Activated naive CD4-positive, alpha-beta T cell treated with anti-CD3 and anti-CD28 coated beads, Interleukin-2, amount 50 U/mL, for 72 hours (primary cell): ENCODE data around the gene SCUBE2. TPM values are rescaled to one million over a fixed set of nuclear protein-coding genes. Genes with fewer than 3 reads are reported as not detected.

Experiments used
- ATAC-seq, 2 donors: fragments of 150-1000 bp; cut with Tn5 transposase; 2 replicates each; pipeline ENCODE4 v1.10.0; 2021; ENCODE audit warnings: mild to moderate bottlenecking in 2 of 2, moderate library complexity in 2 of 2
- DNase-seq, 2 donors: peaks; one replicate each; pipeline ENCODE4 v3.0.0; 2021 to 2022; ENCODE audit warnings: low spot score in 2 of 2
- H3K27ac Mint-ChIP-seq, 2 donors: one replicate each; pipeline ENCODE4 v1.8.0; 2022; ENCODE audit warnings: mild to moderate bottlenecking in 2 of 2, mixed read lengths in 2 of 2
- H3K36me3 Mint-ChIP-seq, 2 donors: one replicate each; pipeline ENCODE4 v1.8.0; 2022; ENCODE audit warnings: mixed read lengths in 2 of 2
- H3K9me3 Mint-ChIP-seq, 2 donors: one replicate each; pipeline ENCODE4 v1.8.0; 2022; ENCODE audit warnings: mixed read lengths in 2 of 2
- total RNA-seq, 2 donors: library from RNA; stranded (reverse); gene quantifications; one replicate each; pipeline ENCODE4 v1.2.3, GENCODE V29; 2022

SCUBE2 gene
- total RNA-seq, 2 donors from 2014 or later = 0.61 to 0.70 TPM

DNA sequence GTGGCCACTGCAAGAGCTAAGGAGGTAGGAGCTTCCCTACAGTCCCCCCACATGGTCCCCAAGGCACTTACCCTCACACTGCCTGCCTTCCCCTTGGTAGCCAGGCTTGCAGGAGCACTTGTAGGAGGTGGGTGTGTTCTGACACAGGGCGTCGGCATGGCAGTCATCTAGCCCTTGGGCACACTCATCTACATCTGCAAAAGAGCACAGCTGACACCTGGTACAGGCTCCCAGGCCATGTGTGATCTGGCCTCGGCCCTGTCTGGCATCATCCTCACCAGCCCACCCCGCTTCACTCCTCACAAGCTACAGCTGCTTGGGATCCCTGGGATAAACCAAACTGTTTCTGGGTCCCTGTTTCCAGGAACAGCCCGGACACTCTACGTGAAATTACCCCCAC lies 1.8 kb downstream of the SCUBE2 start:
- ATAC-seq (peak in 1 of 2 donors; percentile 12), DNase-seq (no peak)
- Mint-ChIP-seq H3K9me3 (no peaks in the 10 kb centered on the region), H3K36me3 (no peaks in the 10 kb centered on the region), H3K27ac (no peak overlapping the region)

DNA sequence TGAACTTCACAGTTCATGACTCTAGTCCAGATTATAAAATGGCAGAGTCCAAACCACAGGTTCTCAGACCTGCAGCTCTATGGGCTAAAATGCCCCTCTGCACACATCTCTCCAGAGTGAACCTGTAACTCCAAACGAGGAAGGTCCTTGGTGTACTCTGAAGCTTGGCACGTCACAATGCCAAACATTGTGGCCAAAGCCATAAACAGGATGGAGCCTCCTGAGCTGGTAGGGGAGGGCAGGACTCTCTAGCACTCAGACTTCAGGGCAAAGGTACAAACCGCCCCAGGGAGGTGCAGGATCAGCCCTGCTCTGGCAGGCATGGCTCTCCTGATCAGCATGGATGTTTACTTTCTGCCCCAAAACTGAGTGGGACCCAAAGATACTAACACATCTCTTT lies 2.3 kb downstream of the SCUBE2 start:
- H3K36me3 Mint-ChIP-seq = no peaks in the 10 kb centered on the region
- no peaks in the 10 kb centered on the region for H3K9me3 Mint-ChIP-seq
- DNase-seq (no peak), ATAC-seq (peak in 1 of 2 donors; percentile 5)
- no peak overlapping the region for H3K27ac Mint-ChIP-seq

DNA sequence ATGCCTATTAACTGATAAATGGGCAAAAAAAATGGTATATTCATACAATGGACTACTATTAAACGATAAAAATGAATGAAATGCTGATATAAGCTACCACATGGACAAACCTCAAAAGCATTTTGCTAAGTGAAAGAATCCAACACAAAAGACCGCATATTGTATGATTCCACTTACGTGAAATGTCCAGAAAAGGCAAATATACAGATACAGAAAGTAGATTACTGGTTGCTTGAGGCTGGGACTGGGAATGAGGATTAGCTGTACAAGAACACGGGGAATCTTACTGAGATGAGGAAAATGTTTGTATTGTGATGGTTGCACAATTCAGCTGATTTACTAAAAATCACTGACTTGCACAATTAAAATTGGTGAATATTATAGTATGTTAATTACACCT lies 8.8 kb downstream of the SCUBE2 start:
- Mint-ChIP-seq H3K36me3 (no peaks in the 10 kb centered on the region), H3K27ac (no peak overlapping the region), H3K9me3 (no peaks in the 10 kb centered on the region)
- ATAC-seq (no peak), DNase-seq (no peak)

DNA sequence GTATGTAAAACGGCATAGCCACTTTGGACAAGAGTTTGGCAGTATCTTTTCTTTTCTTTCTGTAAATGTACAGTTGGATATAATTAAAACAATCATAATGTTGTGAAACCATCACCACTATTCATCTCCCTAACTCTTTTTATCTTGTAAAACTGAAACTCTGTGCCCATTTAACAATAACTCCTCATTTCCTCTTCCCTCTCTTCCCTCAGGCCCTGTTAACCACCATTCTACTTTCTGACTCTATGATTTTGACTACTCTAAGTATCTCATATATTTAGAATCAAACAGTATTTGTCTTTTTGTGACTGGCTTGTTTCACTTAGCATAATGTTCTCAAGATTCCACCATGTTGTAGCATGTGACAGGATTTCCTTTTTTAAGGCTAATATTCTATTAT lies 10.2 kb downstream of the SCUBE2 start:
- Mint-ChIP-seq H3K36me3 (no peaks in the 10 kb centered on the region), H3K9me3 (no peaks in the 10 kb centered on the region)
- ATAC-seq = peak in 1 of 2 donors; percentile 94

DNA sequence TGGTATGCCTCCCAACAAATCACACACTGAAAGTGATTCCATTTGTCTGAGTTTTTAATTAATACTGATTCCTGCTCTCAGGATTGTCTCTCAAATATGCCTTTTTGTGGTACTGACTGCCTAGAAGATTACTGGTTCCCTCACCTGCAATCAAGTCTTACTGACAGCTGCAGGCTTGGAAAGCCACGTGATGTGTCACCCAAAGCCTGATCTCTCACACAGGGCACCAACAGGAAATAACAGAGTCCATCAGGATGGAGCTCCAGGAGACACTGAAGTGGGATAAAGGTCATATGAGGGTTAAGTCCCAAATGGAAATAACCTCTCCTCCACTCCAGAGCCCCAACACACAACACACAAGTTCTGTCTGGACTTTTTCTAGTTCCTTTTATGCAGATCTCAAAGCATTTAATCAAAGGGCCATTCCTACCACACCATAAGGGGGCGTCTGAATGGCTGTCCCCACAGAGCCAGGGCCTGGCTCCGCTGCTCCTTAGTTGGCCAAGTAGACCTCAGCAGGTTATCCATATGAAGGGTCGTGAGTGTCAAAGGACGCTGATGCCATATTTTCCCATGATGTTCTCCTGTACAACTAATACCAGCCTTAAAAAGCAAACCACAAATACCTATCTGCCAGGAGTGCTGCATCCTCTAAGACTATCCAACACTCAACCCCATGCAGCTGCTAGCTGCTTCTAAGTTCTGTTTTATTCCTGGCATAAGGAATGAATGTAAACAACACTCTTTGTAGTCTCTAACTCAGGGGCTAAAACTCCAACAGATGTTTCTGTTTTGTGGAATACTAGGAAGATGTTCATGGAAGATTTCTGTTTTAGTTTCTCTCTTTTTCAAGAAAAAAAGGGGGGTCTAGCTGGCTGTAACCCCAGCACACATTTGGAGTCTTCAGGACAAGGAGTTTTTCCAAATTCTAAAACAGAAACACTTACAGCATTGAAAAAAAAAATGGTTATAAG lies 13.0 kb downstream of the SCUBE2 start:
- H3K9me3 Mint-ChIP-seq = no peaks in the 10 kb centered on the region
- ATAC-seq = no peak
- H3K36me3 Mint-ChIP-seq = no peaks in the 10 kb centered on the region
- H3K27ac Mint-ChIP-seq = no peak overlapping the region
- DNase-seq = no peak

More for the DNA sequence above, 10.2 kb downstream of the SCUBE2 start:
- no peak overlapping the region for H3K27ac Mint-ChIP-seq
- no peak for DNase-seq

DNA sequence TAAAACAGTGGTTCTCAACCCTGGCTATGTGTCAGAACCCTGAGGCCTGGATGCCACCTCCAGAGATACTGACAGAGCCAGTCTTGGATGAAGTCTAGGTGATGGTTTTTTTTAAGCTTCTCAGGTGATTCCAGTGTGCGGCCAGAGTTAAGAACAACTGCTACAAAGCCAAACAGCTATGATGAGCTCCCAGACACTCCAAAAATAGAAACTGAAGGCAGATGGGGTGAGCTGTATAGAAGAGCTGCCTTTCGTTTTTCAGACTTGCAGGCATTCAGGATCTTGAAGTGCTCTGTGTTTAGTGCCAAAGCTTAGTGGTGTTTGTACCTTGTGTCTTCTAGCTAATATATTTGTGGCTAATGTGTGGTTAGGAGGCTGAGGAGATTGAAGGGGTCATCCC lies 14.2 kb downstream of the SCUBE2 start:
- ATAC-seq = no peak
- no peak overlapping the region for H3K27ac Mint-ChIP-seq
- H3K9me3 Mint-ChIP-seq = no peaks in the 10 kb centered on the region
- no peaks in the 10 kb centered on the region for H3K36me3 Mint-ChIP-seq
- DNase-seq = no peak

DNA sequence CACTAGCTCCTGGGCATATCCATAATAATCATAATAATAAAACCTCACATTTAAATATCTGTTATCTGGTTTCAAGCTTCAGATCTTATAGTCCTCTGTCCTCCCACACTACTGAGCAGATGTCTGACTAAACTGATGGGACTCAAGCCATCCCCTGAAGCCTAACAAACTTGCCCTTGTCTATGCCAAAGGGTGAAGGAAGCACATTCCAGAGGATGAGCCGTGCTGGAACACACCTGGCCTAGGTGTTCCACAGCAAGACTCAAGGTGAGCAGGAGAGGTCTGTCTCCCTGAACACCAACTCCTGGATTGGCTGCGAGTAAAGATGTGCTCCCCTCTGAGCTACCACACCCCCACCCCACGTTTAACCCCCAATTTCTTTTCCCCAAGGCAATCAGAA lies 14.7 kb downstream of the SCUBE2 start:
- Mint-ChIP-seq H3K27ac (no peak overlapping the region), H3K9me3 (no peaks in the 10 kb centered on the region), H3K36me3 (no peaks in the 10 kb centered on the region)
- DNase-seq (no peak), ATAC-seq (no peak)

DNA sequence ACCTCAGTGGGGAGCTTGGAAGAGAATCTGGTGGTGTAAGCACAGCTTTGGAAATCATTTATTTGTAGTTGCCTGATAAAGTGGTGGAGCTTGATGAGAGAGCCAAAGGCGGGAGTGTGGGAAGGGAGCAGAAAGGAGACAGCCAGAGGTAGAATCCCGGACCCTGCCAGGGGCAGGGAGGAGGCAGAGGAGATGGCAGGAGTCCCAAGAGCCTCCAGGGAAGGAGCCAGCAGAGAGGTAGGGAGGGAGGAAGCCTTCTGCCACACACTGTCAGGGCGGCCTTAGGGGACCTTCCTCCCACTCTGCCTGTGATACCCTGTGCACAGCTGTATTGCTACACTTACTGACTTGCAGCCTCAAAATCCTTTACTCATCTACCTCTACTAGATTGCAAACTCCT lies 15.4 kb downstream of the SCUBE2 start:
- Mint-ChIP-seq H3K9me3 (no peaks in the 10 kb centered on the region), H3K36me3 (no peaks in the 10 kb centered on the region), H3K27ac (no peak overlapping the region)
- DNase-seq (no peak), ATAC-seq (no peak)

DNA sequence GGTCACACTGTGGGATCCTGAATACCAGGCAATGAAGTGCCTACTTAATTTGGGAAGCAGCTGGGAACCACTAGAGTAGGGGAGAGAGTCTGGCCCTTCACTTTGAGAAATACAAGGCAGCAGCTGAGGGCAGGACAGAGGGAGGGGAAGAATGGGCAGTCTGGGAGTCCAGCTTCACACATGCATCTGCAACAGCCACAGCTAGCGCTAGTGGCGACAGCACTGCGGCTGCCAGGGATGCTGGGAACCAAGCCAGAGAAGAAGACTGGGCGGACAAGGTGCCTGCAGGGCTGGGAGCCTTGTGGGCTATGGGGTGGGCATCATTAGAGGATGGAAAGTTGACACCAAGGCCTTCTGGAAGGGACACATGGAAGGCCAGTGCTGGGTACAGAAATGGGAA lies 15.8 kb downstream of the SCUBE2 start:
- H3K27ac Mint-ChIP-seq = no peak overlapping the region
- H3K36me3 Mint-ChIP-seq = no peaks in the 10 kb centered on the region
- H3K9me3 Mint-ChIP-seq = no peaks in the 10 kb centered on the region
- DNase-seq (no peak), ATAC-seq (no peak)

DNA sequence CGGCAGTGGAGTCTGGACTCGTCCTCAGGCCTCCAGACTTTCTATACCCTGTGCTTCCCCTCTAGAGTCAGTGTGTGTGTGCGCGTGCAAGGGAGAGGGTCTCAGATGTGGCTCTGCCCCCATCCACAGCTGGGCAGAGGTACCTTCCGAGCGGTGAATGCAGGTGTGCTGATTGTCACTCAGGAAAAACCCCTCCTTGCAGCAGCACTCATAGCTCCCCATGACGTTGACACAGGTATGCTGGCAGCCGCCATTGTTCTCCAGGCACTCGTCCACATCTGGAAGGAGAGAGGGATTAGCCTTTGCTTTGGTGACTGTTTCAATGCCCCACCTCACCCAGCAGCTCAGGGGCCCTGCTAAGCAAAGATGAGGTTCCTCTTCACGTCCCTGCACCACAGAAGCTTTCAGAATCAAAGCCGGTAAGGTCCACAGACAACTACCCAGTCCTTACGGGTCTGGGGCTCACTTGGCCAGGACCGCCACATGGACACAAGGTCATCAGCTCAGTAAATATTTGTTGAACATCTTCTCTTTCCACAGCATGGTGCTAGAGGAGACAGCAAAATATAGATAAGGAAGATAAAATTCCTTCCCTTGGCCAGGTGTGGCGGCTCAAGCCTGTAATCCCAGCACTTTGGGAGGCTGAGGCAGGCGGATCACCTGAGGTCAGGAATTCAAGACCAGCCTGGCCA lies 16.9 kb downstream of the SCUBE2 start:
- no peaks in the 10 kb centered on the region for H3K9me3 Mint-ChIP-seq
- ATAC-seq (no peak), DNase-seq (no peak)
- H3K36me3 Mint-ChIP-seq = no peaks in the 10 kb centered on the region
- no peak overlapping the region for H3K27ac Mint-ChIP-seq

DNA sequence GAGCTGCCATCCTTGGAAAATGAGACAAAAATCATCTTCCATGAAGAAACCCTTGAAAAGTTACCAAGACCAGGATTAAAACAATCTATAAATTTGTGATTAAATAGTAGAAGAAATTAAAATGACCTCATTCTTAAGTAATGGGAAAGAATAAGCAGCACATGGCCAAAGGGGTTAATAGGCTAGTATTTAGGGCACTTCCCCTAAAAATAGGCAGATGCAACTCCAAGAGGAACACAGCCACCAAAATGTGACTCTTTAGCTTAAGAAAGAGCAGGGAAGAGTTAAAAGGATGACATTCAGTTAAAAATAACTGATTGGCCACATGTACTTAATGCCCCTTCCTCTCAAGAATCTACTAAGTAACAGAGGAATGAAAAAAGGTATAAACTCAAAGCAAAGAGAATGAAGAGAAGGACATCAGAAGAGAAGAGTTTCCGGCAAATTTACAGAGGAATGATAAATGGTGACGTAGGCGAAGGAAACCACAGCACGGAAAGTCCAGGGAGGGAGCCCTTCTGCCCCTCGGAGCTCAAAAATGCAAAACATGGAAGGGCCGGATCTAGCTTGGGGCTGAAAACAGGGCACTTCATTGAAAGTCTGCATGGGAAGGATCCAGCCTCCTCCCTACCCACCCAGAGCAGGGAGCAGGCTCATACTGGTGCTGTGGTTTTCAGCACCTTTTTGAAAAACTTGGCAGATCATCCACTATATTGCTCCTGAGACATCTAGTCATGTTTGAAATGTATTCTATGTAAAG lies 17.8 kb downstream of the SCUBE2 start:
- Mint-ChIP-seq H3K27ac (no peak overlapping the region), H3K36me3 (no peaks in the 10 kb centered on the region), H3K9me3 (no peaks in the 10 kb centered on the region)
- no peak for ATAC-seq
- DNase-seq = no peak

DNA sequence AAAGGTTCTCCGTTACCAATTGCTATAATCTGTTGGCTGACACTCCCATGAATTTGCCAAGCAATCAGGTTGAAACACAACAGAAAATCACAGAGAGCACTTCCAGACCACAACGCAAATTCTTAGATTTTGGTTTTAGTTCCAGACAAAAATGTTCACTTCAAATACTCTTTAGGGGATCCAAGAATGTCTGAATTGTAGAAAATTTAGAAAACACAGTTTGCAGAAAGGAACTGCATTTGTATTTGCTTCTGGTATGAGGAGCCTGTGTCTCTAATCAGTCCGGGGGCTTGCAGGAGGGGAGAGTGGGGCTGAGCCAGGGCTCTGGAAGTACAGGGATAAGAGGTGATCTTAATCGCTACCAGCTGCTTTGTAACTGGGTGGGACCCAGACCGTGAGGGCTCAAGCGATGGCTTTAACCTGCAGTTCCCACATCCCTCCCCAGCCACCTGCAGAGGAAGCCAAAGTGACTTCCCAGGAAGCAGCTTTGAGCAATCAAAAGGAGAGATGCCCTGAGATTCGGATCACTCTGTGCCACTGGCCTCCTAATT lies 18.7 kb downstream of the SCUBE2 start:
- H3K36me3 Mint-ChIP-seq = no peaks in the 10 kb centered on the region

DNA sequence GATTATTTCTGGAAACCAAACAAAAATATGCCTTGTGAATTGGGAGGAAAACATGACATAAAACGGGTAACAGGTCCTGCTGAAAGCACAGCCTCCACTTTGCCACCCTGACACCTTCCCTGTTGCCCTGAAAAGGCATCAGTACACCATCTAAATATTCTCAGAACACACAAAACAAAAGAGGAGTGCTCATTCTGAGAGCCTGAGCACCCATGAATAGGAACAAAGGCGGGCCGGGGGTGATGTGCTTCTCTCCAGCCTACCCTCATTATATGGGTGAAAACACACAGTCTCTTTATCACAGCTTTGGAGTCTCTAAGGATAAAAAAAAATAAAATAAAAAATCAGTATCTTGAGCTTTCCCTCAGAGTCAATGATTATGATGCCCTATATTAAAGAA lies 19.7 kb downstream of the SCUBE2 start:
- Mint-ChIP-seq H3K36me3 (no peaks in the 10 kb centered on the region), H3K27ac (no peak overlapping the region), H3K9me3 (no peaks in the 10 kb centered on the region)
- DNase-seq = no peak
- peak in 1 of 2 donors; percentile 48 for ATAC-seq

More for the DNA sequence above, 18.7 kb downstream of the SCUBE2 start:
- no peak for ATAC-seq
- Mint-ChIP-seq H3K27ac (no peak overlapping the region), H3K9me3 (no peaks in the 10 kb centered on the region)
- DNase-seq = no peak

DNA sequence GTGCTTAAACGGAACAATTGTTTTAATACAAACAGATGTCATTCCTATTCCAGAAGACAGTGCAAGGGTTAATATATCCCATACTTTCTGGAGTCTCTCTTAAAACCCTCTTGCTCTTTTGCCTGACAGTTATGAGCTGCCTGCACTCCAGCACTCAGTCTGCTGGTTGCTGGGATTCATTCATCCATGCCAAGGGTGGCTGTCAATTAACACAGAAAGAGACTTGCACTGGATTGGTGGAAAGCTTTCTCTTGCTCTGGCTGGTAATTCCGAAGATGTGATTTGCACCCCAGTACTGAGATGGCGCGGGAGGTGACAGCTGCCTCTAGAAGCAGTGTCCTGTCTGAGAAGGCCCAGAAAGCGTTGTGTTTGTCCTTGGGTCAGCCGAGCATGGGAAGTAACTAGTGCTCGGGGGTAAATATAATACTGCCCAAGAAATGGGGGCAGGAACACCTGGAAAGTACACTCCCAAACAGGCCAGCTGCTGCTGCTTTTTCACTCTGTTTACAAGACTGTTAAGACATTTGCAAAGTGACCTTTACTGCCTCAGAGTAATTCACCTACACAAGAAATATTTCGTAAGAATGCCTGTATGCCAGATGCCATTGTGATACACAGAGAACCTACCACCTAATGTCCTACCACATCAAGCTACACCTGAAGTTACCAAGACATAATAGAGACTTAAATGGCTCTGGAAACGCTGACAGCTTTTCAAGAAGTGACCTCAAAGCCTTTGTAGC lies 20.5 kb downstream of the SCUBE2 start:
- Mint-ChIP-seq H3K27ac (no peak overlapping the region), H3K36me3 (no peaks in the 10 kb centered on the region), H3K9me3 (no peaks in the 10 kb centered on the region)
- ATAC-seq = no peak
- DNase-seq = no peak

DNA sequence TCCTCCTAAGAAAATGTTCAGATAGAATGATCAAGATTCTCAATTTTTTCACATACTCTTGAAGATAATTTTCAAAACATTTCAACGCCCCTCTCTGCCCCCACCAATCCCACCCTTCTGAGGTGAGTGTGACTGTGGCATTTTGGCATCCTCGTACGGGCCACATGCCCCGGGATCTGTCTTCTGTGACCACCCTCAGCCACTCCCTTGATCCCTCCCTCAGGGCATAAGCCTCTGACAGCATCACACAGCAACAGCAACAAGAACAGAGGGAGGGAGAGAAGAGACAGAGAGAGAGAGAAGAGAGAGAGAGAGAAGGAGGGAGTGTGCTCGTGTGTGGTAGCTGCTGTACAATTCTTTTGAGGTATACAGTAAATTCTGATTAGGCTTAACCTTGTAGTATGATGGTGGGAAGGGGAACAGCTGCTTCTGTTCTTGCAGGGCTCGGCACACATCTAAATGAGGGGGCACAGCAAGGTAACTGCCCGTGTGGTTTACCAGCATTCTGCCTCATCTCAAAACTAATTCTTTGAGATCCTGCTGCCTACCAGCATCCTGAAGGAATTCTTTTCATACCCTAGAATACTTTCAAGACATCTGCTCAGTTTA lies 21.4 kb downstream of the SCUBE2 start:
- Mint-ChIP-seq H3K9me3 (no peaks in the 10 kb centered on the region), H3K36me3 (no peaks in the 10 kb centered on the region), H3K27ac (no peak overlapping the region)
- DNase-seq (no peak), ATAC-seq (no peak)

DNA sequence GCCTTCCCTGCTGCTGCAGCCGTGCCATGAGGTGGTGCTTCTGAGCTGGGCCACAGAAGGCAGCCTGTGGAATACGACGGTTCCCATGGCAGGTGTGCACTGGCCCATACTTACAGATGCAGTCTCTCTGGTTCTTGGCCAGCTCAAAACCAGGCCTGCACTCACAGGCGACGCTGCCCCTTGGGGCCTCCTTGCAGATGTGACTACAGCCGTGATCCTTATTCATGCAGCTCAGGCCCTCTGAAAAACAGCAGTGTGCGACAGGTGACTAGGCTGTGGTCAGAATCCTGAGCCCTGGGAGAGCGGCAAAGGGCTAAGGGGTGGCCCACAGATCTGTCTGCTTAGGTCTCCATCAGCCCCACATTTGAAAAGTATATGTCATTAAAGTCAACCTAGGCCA lies 22.1 kb downstream of the SCUBE2 start:
- H3K9me3 Mint-ChIP-seq = no peaks in the 10 kb centered on the region
- H3K27ac Mint-ChIP-seq = no peak overlapping the region
- DNase-seq = no peak

More for the DNA sequence above, 22.1 kb downstream of the SCUBE2 start:
- ATAC-seq = no peak
- H3K36me3 Mint-ChIP-seq = no peaks in the 10 kb centered on the region
